Kidney tubule cell (primary cell): Measurements from ENCODE around the gene WTAP.
"Not testable (repeated sequence)": the region's sequence is repeated elsewhere in the genome, so short reads cannot be mapped to it uniquely, and the experiment has no call there.

Source experiments
- DNase-seq: peaks from one replicate; pipeline ENCODE4 v3.0.0-alpha.2; 2018; ENCODE audit warnings: low spot score

The WTAP gene

GRCh38 chr6:159761873-159762680 lies 34.8 kb downstream of the WTAP start, which contains the start of gene ACAT2:
TSS of gene ACAT2 (plus strand) at chr6:159762045. CDS start at chr6:159762088, 43 bp downstream.
- DNase-seq = peak; percentile 96

GRCh38 chr6:159762681-159763293 lies 35.5 kb downstream of the WTAP start:
- DNase-seq = peak; percentile 17

GRCh38 chr6:159766906-159767305 lies 39.6 kb downstream of the WTAP start:
- DNase-seq = no peak

GRCh38 chr6:159769470-159769869 lies 42.2 kb downstream of the WTAP start:
- no peak for DNase-seq

- no peak for DNase-seq
These were observed 44.9 kb downstream of the WTAP start for GRCh38 chr6:159772196-159772595.

GRCh38 chr6:159777240-159777904 lies 50.1 kb downstream of the WTAP start:
- DNase-seq = no peak

GRCh38 chr6:159778131-159778530 lies 50.8 kb downstream of the WTAP start:
- DNase-seq = no peak

- DNase-seq = no peak
These were observed 51.3 kb downstream of the WTAP start for GRCh38 chr6:159778542-159779103.

- DNase-seq = no peak
These were observed 61.0 kb downstream of the WTAP start for GRCh38 chr6:159788276-159788675.

- DNase-seq = peak; percentile 63
These were observed 61.6 kb downstream of the WTAP start for GRCh38 chr6:159788753-159789376.

GRCh38 chr6:159789377-159790148 lies 62.3 kb downstream of the WTAP start, which contains the start of gene TCP1:
TSS of gene TCP1 (minus strand) at chr6:159789602. CDS start at chr6:159789468, 134 bp downstream.
- peak; percentile 100 for DNase-seq

- peak; percentile 98 for DNase-seq
These were observed 63.0 kb downstream of the WTAP start, which contains the start of gene MRPL18 for GRCh38 chr6:159790149-159790955. TSS of gene MRPL18 (plus strand) at chr6:159790467. CDS start at chr6:159790588, 121 bp downstream.

- DNase-seq = no peak
These were observed 63.8 kb downstream of the WTAP start for GRCh38 chr6:159790956-159791598.

- not testable (repeated sequence) for DNase-seq
These were observed 67.7 kb downstream of the WTAP start for GRCh38 chr6:159794976-159795375.

GRCh38 chr6:159797554-159797953 lies 70.2 kb downstream of the WTAP start:
- no peak for DNase-seq

GRCh38 chr6:159800141-159800865 lies 73.0 kb downstream of the WTAP start, which contains the start of gene PNLDC1:
TSS of gene PNLDC1 (plus strand) at chr6:159800276. CDS start at chr6:159800308, 32 bp downstream.
- no peak for DNase-seq

- no peak for DNase-seq
These were observed 74.6 kb downstream of the WTAP start for GRCh38 chr6:159801935-159802334.

GRCh38 chr6:159804504-159804903 lies 77.2 kb downstream of the WTAP start:
- DNase-seq = no peak
